K562 (cell line): ENCODE data around the gene SERINC3. TPM values are rescaled to one million over a fixed set of nuclear protein-coding genes. Genes with fewer than 3 reads are reported as not detected.
A peak's percentile ranks its signal among the peaks of the same experiment; 100 is the strongest.

Experiments
- ATAC-seq: fragments of 200-7000 bp; cut with Tn5 transposase; 3 replicates; pipeline ENCODE4 v1.9.1; 2020; ENCODE audit warnings: moderate library complexity
- BruUV-seq: library from RNA; stranded (reverse); fragments of 400-500 nt; replicated peaks from 2 replicates; lab custom pipeline; 2021; lab: Mats Ljungman, UMichigan
- CTCF ChIA-PET: fragments of 300-600 bp; formaldehyde crosslinking; extraction: SDS; loops from one replicate; lab custom pipeline; 2021; ENCODE audit warnings: low intra/inter-chr PET ratio; lab: Yijun Ruan, JAX
- POLR2A ChIA-PET: fragments of 300-600, 350-650 bp; sonication (Branson Sonifier 250); formaldehyde crosslinking; extraction: SDS; loops from one replicate; lab custom pipeline; 2021; ENCODE audit warnings: antibody characterized with exemption, inconsistent platforms; lab: Yijun Ruan, JAX
- DNase-seq, 4 experiments: peaks; one replicate each; pipeline versions ENCODE4 v3.0.0 to v3.0.0-alpha.2; 2011 to 2018; ENCODE audit warnings: low spot score in 3 of 4, mixed read lengths in 3 of 4; ENCODE audit errors: extremely low read depth in 1 of 4
- FAIRE-seq: peaks from 2 replicates; lab custom pipeline; 2011; peaks lifted over from hg19 to GRCh38; lab: Jason Lieb, UNC
- H2AFZ ChIP-seq: 2 replicates; pipeline ENCODE4 v1.6.0; 2011; ENCODE audit warnings: low read depth, low read length, control low read depth, inconsistent platforms
- H3K27ac ChIP-seq: fragments of 200-600 bp; 3 replicates; pipeline ENCODE4 v1.8.0; 2011; ENCODE audit warnings: low read depth, mild to moderate bottlenecking, control low read depth, inconsistent platforms, low read length, moderate library complexity, mixed read lengths; ENCODE audit errors: extremely low read depth
- H3K27me3 ChIP-seq, 2 experiments: fragments of 300-600 bp in 1 of 2; 2 replicates in 1 of 2; 3 replicates in 1 of 2; pipeline versions ENCODE4 v1.6.0 to v1.8.0; 2011; ENCODE audit warnings: inconsistent platforms in 2 of 2, low read length in 2 of 2, mild to moderate bottlenecking in 1 of 2, mixed read lengths in 1 of 2, moderate library complexity in 1 of 2; ENCODE audit not compliant: control insufficient read depth in 2 of 2, insufficient read depth in 2 of 2
- H3K36me3 ChIP-seq: fragments of 300-600 bp; 3 replicates; pipeline ENCODE4 v1.8.0; 2011; ENCODE audit warnings: mild to moderate bottlenecking, low read length, inconsistent platforms; ENCODE audit not compliant: control insufficient read depth, insufficient read depth
- H3K4me1 ChIP-seq, 2 experiments: fragments of 200-600 bp in 1 of 2; replicated peaks in 1 of 2; 2 replicates in 1 of 2; 3 replicates in 1 of 2; pipeline versions ENCODE4 v1.5.1 to v1.8.0; 2011; ENCODE audit warnings: inconsistent platforms in 2 of 2, low read length in 2 of 2, mild to moderate bottlenecking in 1 of 2, mixed read lengths in 1 of 2, moderate library complexity in 1 of 2; ENCODE audit not compliant: control insufficient read depth in 2 of 2, insufficient read depth in 2 of 2
- H3K4me2 ChIP-seq: 2 replicates; pipeline ENCODE4 v1.6.1; 2011; ENCODE audit warnings: low read length, control low read depth, inconsistent platforms, mixed read lengths; ENCODE audit not compliant: insufficient read depth
- H3K4me3 ChIP-seq: fragments of 200-600 bp; sonication (generic), shearing (Covaris generic); 2 replicates; pipeline ENCODE4 v1.5.1; 2016; ENCODE audit warnings: control low read depth, inconsistent platforms
- H3K79me2 ChIP-seq: fragments of 200-600 bp; 3 replicates; pipeline ENCODE4 v1.8.0; 2011; ENCODE audit warnings: low read length, inconsistent platforms; ENCODE audit not compliant: control insufficient read depth, insufficient read depth
- H3K9ac ChIP-seq, 2 experiments: 2 replicates each; pipeline versions ENCODE4 v1.6.0 to v1.6.1; 2011; ENCODE audit warnings: low read depth in 2 of 2, low read length in 2 of 2, control low read depth in 1 of 2, inconsistent platforms in 1 of 2, mild to moderate bottlenecking in 1 of 2, mixed read lengths in 1 of 2; ENCODE audit not compliant: insufficient read depth in 1 of 2
- H3K9me1 ChIP-seq: one replicate; pipeline ENCODE4 v1.6.0; 2011; ENCODE audit warnings: inconsistent platforms, mild to moderate bottlenecking, low read length, moderate library complexity; ENCODE audit not compliant: control insufficient read depth, insufficient read depth
- H3K9me3 ChIP-seq: replicated peaks from 2 replicates; pipeline ENCODE4 v1.5.1; 2011; ENCODE audit warnings: low read depth, low read length, inconsistent platforms; ENCODE audit not compliant: control insufficient read depth, insufficient read depth
- H4K20me1 ChIP-seq: replicated peaks from 2 replicates; pipeline ENCODE4 v1.6.1; 2011; ENCODE audit warnings: low read length, inconsistent platforms, mixed read lengths; ENCODE audit not compliant: control insufficient read depth, insufficient read depth
- AFF1 ChIP-seq, 2 experiments: fragments of 450-650 bp; IDR thresholded peaks; 2 replicates each; pipeline ENCODE4 v1.6.1; 2018; ENCODE audit warnings: mild to moderate bottlenecking in 2 of 2, low read depth in 1 of 2; ENCODE audit not compliant: partially characterized antibody in 2 of 2
- CCNT2 ChIP-seq: IDR thresholded peaks from 2 replicates; pipeline ENCODE4 v1.6.1; 2011; ENCODE audit warnings: borderline replicate concordance, low read depth, mild to moderate bottlenecking, moderate library complexity, mixed read lengths, low read length; ENCODE audit not compliant: insufficient read length; ENCODE audit errors: extremely low read depth
- FOSL1 ChIP-seq: fragments of 200-800 bp; sonication (Bioruptor generic); conservative IDR thresholded peaks from 2 replicates; pipeline ENCODE4 v1.6.1; 2016; ENCODE audit warnings: missing genetic modification characterization, missing compliant biosample characterization
- HMGN3 ChIP-seq: IDR thresholded peaks from 2 replicates; pipeline ENCODE4 v1.6.1; 2011; ENCODE audit warnings: borderline replicate concordance, low read depth, mild to moderate bottlenecking, mixed read lengths, low read length; ENCODE audit not compliant: insufficient read length; ENCODE audit errors: extremely low read depth
- LARP7 ChIP-seq: fragments of 450-650 bp; IDR thresholded peaks from 2 replicates; pipeline ENCODE4 v1.6.1; 2016
- LEF1 ChIP-seq: fragments of 450-650 bp; IDR thresholded peaks from 2 replicates; pipeline ENCODE4 v1.6.1; 2016; ENCODE audit warnings: mild to moderate bottlenecking
- MAZ ChIP-seq, 2 experiments: fragments of 450-650 bp in 1 of 2; sonication (generic) in 1 of 2; formaldehyde crosslinking; IDR thresholded peaks in 1 of 2; conservative IDR thresholded peaks in 1 of 2; 2 replicates each; pipeline versions ENCODE4 v1.4.0 to v1.5.0; 2020; ENCODE audit warnings: mild to moderate bottlenecking in 1 of 2, missing genetic modification reagents in 1 of 2
- MEIS2 ChIP-seq: fragments of 450-650 bp; IDR thresholded peaks from 2 replicates; pipeline ENCODE4 v1.6.1; 2014; ENCODE audit warnings: mild to moderate bottlenecking; ENCODE audit not compliant: partially characterized antibody
- POLR3A ChIP-seq: IDR thresholded peaks from 2 replicates; pipeline ENCODE4 v1.6.1; 2011; ENCODE audit warnings: borderline replicate concordance, mild to moderate bottlenecking, moderate library complexity; ENCODE audit not compliant: insufficient read length, insufficient read depth; ENCODE audit errors: extremely low read depth
- TCF7L2 ChIP-seq: fragments of 150-350 bp; IDR thresholded peaks from 2 replicates; pipeline ENCODE4 v1.6.1; 2016; ENCODE audit warnings: low read depth, mild to moderate bottlenecking, low read length, moderate library complexity
- TSC22D4 ChIP-seq: fragments of 450-650 bp; IDR thresholded peaks from 2 replicates; pipeline ENCODE4 v1.6.1; 2016; ENCODE audit warnings: missing genetic modification characterization, missing biosample characterization, control low read depth
- VEZF1 ChIP-seq: fragments of 200-800 bp; sonication (Bioruptor generic); IDR thresholded peaks from 2 replicates; pipeline ENCODE4 v1.6.1; 2017; ENCODE audit warnings: missing genetic modification characterization, missing compliant biosample characterization
- ZBTB33 ChIP-seq: sonication (generic); formaldehyde crosslinking; IDR thresholded peaks from 2 replicates; pipeline ENCODE4 v1.8.1; 2023; ENCODE audit warnings: mild to moderate bottlenecking, missing genetic modification reagents
- ZNF764 ChIP-seq: fragments of 250-450 bp; sonication (Bioruptor Pico); IDR thresholded peaks from 2 replicates; pipeline ENCODE4 v1.4.0; 2020; ENCODE audit warnings: low read depth, mild to moderate bottlenecking, moderate library complexity
- WGBS: fragments of 100-300 bp; shearing (Covaris generic); methylation state at CpG from one replicate; pipeline ENCODE4 v1.1.6; 2016; ENCODE audit warnings: low coverage, mixed read lengths; ENCODE audit not compliant: insufficient coverage; ENCODE audit errors: missing lambda C conversion rate; 5-methylcytosine and 5-hydroxymethylcytosine counted together
- in situ Hi-C: fragments of 300-500 bp; cut with MboI; formaldehyde crosslinking; loops from 4 replicates; pipeline ENCODE4 v1.15.0; 2018; ENCODE audit warnings: inconsistent platforms, mixed read lengths
- intact Hi-C: fragments of 100-400 bp; cut with micrococcal nuclease; formaldehyde crosslinking; loops from 2 replicates; pipeline ENCODE4 v1.14.2; 2022
- polyA plus RNA-seq, 8 experiments: library from polyadenylated mRNA; depleted of rRNA in 4 of 8; stranded (reverse) in 5 of 8; unstranded in 3 of 8; fragments of >200 nt; fragmentation: Nextera tagmentation in 2 of 8; fragmentation: Illumina TruSeq in 1 of 8; extraction: Ambion mirVana in 2 of 8; extraction: Trizol in 1 of 8; gene quantifications; 2 replicates each; pipeline versions ENCODE4 v1.2.1 to v1.2.3, GENCODE V29; 2011 to 2014; ENCODE audit warnings: inconsistent platforms in 1 of 8, missing spikeins in 1 of 8
- total RNA-seq, 7 experiments: library from RNA; depleted of rRNA in 6 of 7; stranded (reverse); fragments of >200 nt in 6 of 7; fragmentation: Illumina TruSeq in 2 of 7; extraction: Trizol in 2 of 7; gene quantifications; 2 replicates each; pipeline versions ENCODE4 v1.2.1 to v1.2.3, GENCODE V29; 2011 to 2021; ENCODE audit warnings: low replicate concordance in 1 of 7

The SERINC3 gene
- total and polyA plus RNA-seq, 9 of the 15 experiments (the other 6 are each of a cell fraction or from before 2014, with no cell fraction given) = 24.7 to 107 (median 48.8) TPM

- peaks cover 8 to 23% of the 10 kb centered on the region in 2 experiments for H3K4me1 ChIP-seq
- POLR2A ChIA-PET = interaction anchor here (0.6 to 0.7 kb wide), 2 partner anchors 16 to 37 kb away, joined by 3 read pairs; no protein-coding TSS in a partner anchor
- intact Hi-C loops = no loop called here
- ATAC-seq = no peak
- no peak for DNase-seq
- H3K27me3 ChIP-seq = no peaks in the 10 kb centered on the region
- H3K79me2 ChIP-seq = peaks cover 8% of the 10 kb centered on the region
- no peak for FAIRE-seq
- 69% methylated on average over 6 of the region's 6 CpGs for WGBS
- H3K9me3 ChIP-seq = no peaks in the 10 kb centered on the region
- no peak overlapping the region for H3K27ac ChIP-seq
- no peaks in the 10 kb centered on the region for H3K36me3 ChIP-seq
- H3K9me1 ChIP-seq = no peaks in the 10 kb centered on the region
- H2AFZ ChIP-seq = 0 out of 2 replicates have a peak overlapping the region, but pooled peaks have one; percentile 56
- CTCF ChIA-PET = no interaction called here
- no TSS peak for BruUV-seq
- in situ Hi-C loops = no loop called here
- H3K4me2 ChIP-seq = no peak overlapping the region
- H4K20me1 ChIP-seq = no peaks in the 10 kb centered on the region
- no peak overlapping the region for H3K4me3 ChIP-seq
- H3K9ac ChIP-seq = no peak overlapping the region
- no peak for TF ChIP-seq AFF1 (IDR thresholded peaks at IDR 0.05; ENCODE audit: low read depth in 1 of 2, partially characterized antibody in 2 of 2)
- TF ChIP-seq VEZF1 (CRISPR knock-in tag) = no peak
- no peak for TF ChIP-seq ZNF764 (CRISPR knock-in tag)
- TF ChIP-seq CCNT2 = no peak
- no peak for TF ChIP-seq ZBTB33 (CRISPR knock-in tag)
- no peak for TF ChIP-seq LEF1
- no peak for TF ChIP-seq MEIS2
- no peak for TF ChIP-seq TCF7L2
- no peak for TF ChIP-seq MAZ (CRISPR knock-in tag; conservative IDR thresholded peaks at IDR 0.05 in 1 of 2, IDR thresholded peaks at IDR 0.05 in 1 of 2)
- no peak for TF ChIP-seq TSC22D4 (tag)
- TF ChIP-seq POLR3A = no peak
- no peak for TF ChIP-seq FOSL1 (tag)
- no peak for TF ChIP-seq HMGN3
- TF ChIP-seq LARP7 = no peak
Observed at GRCh38 chr20:44526129-44526528, 4.3 kb upstream of the SERINC3 start.
